Lower leg skin (tissue), 3 donors: ENCODE results near the gene DNPEP.

ENCODE experiments used
- POLR2A ChIP-seq, 2 donors: fragments of 450-650 bp; IDR thresholded peaks; one replicate each; pipeline ENCODE4 v1.6.1; 2016 to 2017; ENCODE audit warnings: antibody characterized with exemption in 2 of 2, mild to moderate bottlenecking in 1 of 2, moderate library complexity in 1 of 2
- TF ChIP-seq, protein P1 (sequence below), 3 donors: fragments of 450-650 bp; IDR thresholded peaks; one replicate each; pipeline ENCODE4 v1.5.1; 2016; ENCODE audit warnings: antibody characterized with exemption in 3 of 3, mild to moderate bottlenecking in 3 of 3, moderate library complexity in 2 of 3

DNA sequence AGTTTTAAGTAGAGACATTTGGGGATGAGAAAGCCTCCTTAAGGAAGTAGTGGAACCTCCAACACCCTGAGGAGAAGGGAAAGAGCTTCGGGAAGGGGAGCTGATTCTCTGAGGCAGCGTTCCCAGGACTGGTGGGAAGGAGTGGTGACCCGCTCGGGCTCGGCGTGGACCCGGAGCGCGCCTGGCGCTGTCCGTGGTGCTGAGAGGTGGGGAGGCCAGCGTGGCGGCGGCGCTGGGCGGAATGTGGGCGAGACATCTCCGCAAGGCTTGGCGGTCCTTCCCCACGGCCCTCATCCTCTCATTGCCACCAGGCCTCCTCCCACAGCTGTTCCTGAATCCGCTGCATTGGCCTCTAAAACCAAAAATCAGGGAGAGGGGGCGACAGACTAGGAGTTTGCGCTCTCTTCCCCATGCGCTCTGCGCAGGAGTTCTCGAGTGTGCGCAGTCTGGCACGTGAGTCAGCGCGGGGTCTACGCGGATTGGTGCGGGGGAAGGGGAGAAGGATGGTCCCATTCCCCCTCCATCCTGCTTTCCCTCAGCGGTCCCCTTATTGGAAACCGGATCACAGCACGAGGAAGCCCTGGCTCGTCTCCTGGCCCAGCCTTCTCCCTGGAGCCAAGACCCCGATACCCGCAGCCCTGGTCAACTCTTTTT, 56.0 kb downstream of the DNPEP start:
- TF ChIP-seq, protein P1, sequence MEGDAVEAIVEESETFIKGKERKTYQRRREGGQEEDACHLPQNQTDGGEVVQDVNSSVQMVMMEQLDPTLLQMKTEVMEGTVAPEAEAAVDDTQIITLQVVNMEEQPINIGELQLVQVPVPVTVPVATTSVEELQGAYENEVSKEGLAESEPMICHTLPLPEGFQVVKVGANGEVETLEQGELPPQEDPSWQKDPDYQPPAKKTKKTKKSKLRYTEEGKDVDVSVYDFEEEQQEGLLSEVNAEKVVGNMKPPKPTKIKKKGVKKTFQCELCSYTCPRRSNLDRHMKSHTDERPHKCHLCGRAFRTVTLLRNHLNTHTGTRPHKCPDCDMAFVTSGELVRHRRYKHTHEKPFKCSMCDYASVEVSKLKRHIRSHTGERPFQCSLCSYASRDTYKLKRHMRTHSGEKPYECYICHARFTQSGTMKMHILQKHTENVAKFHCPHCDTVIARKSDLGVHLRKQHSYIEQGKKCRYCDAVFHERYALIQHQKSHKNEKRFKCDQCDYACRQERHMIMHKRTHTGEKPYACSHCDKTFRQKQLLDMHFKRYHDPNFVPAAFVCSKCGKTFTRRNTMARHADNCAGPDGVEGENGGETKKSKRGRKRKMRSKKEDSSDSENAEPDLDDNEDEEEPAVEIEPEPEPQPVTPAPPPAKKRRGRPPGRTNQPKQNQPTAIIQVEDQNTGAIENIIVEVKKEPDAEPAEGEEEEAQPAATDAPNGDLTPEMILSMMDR (IDR thresholded peaks at IDR 0.05), result no peak
- no peak for TF ChIP-seq POLR2A (IDR thresholded peaks at IDR 0.05)
